ENCODE results near the gene TBX20. TPM values are rescaled to one million over a fixed set of nuclear protein-coding genes. Genes with fewer than 3 reads are reported as not detected.

The TBX20 gene
- total and polyA plus RNA-seq, 9 of the 15 experiments (the other 6 are each of a cell fraction or from before 2014, with no cell fraction given): not detected

DNA sequence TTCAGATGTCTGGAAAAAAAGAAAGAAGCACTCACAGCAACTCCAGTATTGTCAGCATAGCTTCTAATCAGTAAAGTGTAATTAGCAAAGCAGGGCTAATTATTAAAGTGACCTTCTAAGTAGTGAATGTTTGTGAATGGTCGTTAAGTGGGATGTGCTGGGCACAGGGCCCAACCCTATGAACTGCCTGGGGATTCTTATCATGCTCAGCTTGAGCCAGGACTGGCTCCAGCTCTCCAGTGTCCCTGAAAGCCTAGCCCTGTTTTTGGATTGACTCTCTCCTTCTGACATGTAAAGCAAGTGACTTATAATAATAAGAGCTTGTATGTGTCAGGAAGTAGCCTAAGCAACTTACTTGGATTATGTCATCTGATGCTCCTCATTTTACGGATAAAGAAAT is 9.5 kb upstream of the TBX20 start:
- in situ Hi-C loops (cut with MboI): no loop called here

DNA sequence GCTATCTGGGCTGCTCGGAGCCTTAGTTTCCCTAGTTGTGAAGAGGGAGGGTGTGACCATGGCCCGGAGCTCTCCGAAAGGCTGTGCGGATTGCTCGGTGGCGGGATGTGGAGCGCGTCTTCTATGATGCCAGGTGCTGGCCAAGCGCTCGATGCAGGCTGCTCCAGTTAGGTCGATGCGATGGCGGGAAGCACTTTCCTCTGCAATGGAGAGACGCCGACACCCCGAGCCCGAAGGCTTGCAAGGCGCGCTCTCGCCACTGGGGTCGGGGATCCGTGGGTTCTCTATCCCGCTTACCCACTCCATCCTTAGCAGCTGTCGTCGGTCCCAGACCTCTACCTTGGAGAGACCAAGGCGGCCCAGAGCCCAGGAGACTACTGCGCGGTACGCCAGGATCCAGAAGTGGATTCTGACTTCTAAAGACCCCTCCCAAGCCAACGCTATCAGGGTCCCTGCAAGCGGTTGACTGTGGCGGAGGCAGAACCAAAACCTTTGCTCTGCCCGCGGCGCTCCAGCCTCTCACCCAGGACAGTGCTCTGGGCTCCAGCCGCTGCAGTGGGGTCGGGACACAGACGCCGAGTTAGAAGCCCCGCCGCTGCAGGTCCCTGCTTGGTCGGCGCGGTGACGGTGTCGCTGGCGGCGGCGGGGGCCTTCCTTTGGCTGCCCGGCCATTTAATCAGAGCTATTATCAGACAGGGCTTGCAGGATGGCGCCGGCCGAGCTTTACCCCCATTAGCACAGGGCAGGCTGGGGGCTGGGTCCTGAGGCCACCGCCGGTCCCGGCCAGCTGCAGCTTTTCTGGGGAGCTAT is 7.8 kb upstream of the TBX20 start:
- Histone ChIP-seq H3K9ac (ENCODE audit: insufficient read depth in 1 of 2, low read depth in 2 of 2, low read length in 2 of 2) (no peak overlapping the region), H3K79me2 (ENCODE audit: control insufficient read depth, insufficient read depth, low read length) (no peaks in the 10 kb centered on the region), H3K4me1 (replicated peaks in 1 of 2; ENCODE audit: control insufficient read depth in 2 of 2, insufficient read depth in 2 of 2, low read length in 2 of 2) (peaks cover 0 to 7% of the 10 kb centered on the region in 2 experiments; a peak in 2 of 5 replicates), H4K20me1 (replicated peaks; ENCODE audit: control insufficient read depth, insufficient read depth, low read length) (no peaks in the 10 kb centered on the region), H3K36me3 (ENCODE audit: control insufficient read depth, insufficient read depth, low read length) (no peaks in the 10 kb centered on the region), H3K9me3 (replicated peaks; ENCODE audit: control insufficient read depth, insufficient read depth, low read depth, low read length) (no peaks in the 10 kb centered on the region), H3K27ac (ENCODE audit: extremely low read depth, low read depth, low read length) (no peak overlapping the region), H3K9me1 (ENCODE audit: control insufficient read depth, insufficient read depth, low read length) (no peaks in the 10 kb centered on the region), H3K27me3 (ENCODE audit: control insufficient read depth in 2 of 2, insufficient read depth in 2 of 2, low read length in 2 of 2) (peaks cover 23 to 61% of the 10 kb centered on the region in 2 experiments), H2AFZ (ENCODE audit: low read depth, low read length) (no peak overlapping the region), H3K4me2 (ENCODE audit: insufficient read depth, low read length) (no peak overlapping the region), H3K4me3 (no peak overlapping the region)
- ATAC-seq: no peak
- intact Hi-C loops (cut with micrococcal nuclease) (no loop called here), in situ Hi-C loops (cut with MboI) (no loop called here)
- FAIRE-seq: no peak
- no peak for DNase-seq (ENCODE audit: extremely low read depth in 1 of 4, low spot score in 3 of 4)
- ChIA-PET POLR2A (interaction anchor here (0.7 kb wide), 1 partner anchor 972 kb away, joined by 3 read pairs; no protein-coding TSS in a partner anchor), CTCF (ENCODE audit: low intra/inter-chr PET ratio) (no interaction called here)
- no TSS peak for BruUV-seq (replicated peaks)
- TF ChIP-seq, protein P1, sequence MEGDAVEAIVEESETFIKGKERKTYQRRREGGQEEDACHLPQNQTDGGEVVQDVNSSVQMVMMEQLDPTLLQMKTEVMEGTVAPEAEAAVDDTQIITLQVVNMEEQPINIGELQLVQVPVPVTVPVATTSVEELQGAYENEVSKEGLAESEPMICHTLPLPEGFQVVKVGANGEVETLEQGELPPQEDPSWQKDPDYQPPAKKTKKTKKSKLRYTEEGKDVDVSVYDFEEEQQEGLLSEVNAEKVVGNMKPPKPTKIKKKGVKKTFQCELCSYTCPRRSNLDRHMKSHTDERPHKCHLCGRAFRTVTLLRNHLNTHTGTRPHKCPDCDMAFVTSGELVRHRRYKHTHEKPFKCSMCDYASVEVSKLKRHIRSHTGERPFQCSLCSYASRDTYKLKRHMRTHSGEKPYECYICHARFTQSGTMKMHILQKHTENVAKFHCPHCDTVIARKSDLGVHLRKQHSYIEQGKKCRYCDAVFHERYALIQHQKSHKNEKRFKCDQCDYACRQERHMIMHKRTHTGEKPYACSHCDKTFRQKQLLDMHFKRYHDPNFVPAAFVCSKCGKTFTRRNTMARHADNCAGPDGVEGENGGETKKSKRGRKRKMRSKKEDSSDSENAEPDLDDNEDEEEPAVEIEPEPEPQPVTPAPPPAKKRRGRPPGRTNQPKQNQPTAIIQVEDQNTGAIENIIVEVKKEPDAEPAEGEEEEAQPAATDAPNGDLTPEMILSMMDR (IDR thresholded peaks at IDR 0.05 in 2 of 3, conservative IDR thresholded peaks at IDR 0.05 in 1 of 3; ENCODE audit: insufficient read depth in 2 of 3, low read depth in 1 of 3, low read length in 3 of 3): no peak
- TF ChIP-seq DIDO1 (tag; IDR thresholded peaks at IDR 0.05; ENCODE audit: low read depth): no peak
- TF ChIP-seq DPF2 (IDR thresholded peaks at IDR 0.05): no peak
- no peak for TF ChIP-seq SOX6 (IDR thresholded peaks at IDR 0.05)
- no peak for TF ChIP-seq SMARCE1 (IDR thresholded peaks at IDR 0.05)
- no peak for TF ChIP-seq U2AF1 (optimal IDR thresholded peaks at IDR 0.05; ENCODE audit: low read depth, low read length)
- no peak for TF ChIP-seq SAFB (IDR thresholded peaks at IDR 0.05; ENCODE audit: borderline replicate concordance, low read depth, low read length)
- TF ChIP-seq ZNF79 (CRISPR knock-in tag; IDR thresholded peaks at IDR 0.05; ENCODE audit: low read depth): no peak
- TF ChIP-seq GTF2E2 (tag; IDR thresholded peaks at IDR 0.05): no peak
- TF ChIP-seq ZNF589 (CRISPR knock-in tag; IDR thresholded peaks at IDR 0.05; ENCODE audit: low read depth): no peak
- TF ChIP-seq XRCC5 (IDR thresholded peaks at IDR 0.05; ENCODE audit: low read depth, low read length): no peak
- no peak for TF ChIP-seq RB1 (IDR thresholded peaks at IDR 0.05; ENCODE audit: low read depth)
- no peak for TF ChIP-seq ZNF143 (CRISPR knock-in tag; IDR thresholded peaks at IDR 0.05)
- WGBS (ENCODE audit: insufficient coverage, low coverage, missing lambda C conversion rate): 12% methylated on average over 39 of the region's 56 CpGs

More for the DNA sequence above, 9.5 kb upstream of the TBX20 start:
- H4K20me1 ChIP-seq (replicated peaks; ENCODE audit: control insufficient read depth, insufficient read depth, low read length): no peaks in the 10 kb centered on the region
- ATAC-seq (no peak), DNase-seq (ENCODE audit: extremely low read depth in 1 of 4, low spot score in 3 of 4) (no peak), FAIRE-seq (no peak)
- no peaks in the 10 kb centered on the region; a peak in 1 of 5 replicates for H3K4me1 ChIP-seq (replicated peaks in 1 of 2; ENCODE audit: control insufficient read depth in 2 of 2, insufficient read depth in 2 of 2, low read length in 2 of 2)
- no peak overlapping the region for H3K27ac ChIP-seq (ENCODE audit: extremely low read depth, low read depth, low read length)
- intact Hi-C loops (cut with micrococcal nuclease): no loop called here
- CTCF ChIA-PET (ENCODE audit: low intra/inter-chr PET ratio): no interaction called here
- H3K4me3 ChIP-seq: no peak overlapping the region
- no peaks in the 10 kb centered on the region for H3K36me3 ChIP-seq (ENCODE audit: control insufficient read depth, insufficient read depth, low read length)
- POLR2A ChIA-PET: no interaction called here
- H3K9me3 ChIP-seq (replicated peaks; ENCODE audit: control insufficient read depth, insufficient read depth, low read depth, low read length): no peaks in the 10 kb centered on the region
- H3K9ac ChIP-seq (ENCODE audit: insufficient read depth in 1 of 2, low read depth in 2 of 2, low read length in 2 of 2): no peak overlapping the region
- no peaks in the 10 kb centered on the region for H3K9me1 ChIP-seq (ENCODE audit: control insufficient read depth, insufficient read depth, low read length)
- no peak overlapping the region for H2AFZ ChIP-seq (ENCODE audit: low read depth, low read length)
- H3K4me2 ChIP-seq (ENCODE audit: insufficient read depth, low read length): no peak overlapping the region
- 0% methylated on average over 2 of the region's 2 CpGs for WGBS (ENCODE audit: insufficient coverage, low coverage, missing lambda C conversion rate)
- TF ChIP-seq TRIM28 (IDR thresholded peaks at IDR 0.05): no peak
- no peaks in the 10 kb centered on the region for H3K79me2 ChIP-seq (ENCODE audit: control insufficient read depth, insufficient read depth, low read length)
- BruUV-seq (replicated peaks): no TSS peak
- peaks cover 14 to 47% of the 10 kb centered on the region in 2 experiments; a peak in 4 of 5 replicates for H3K27me3 ChIP-seq (ENCODE audit: control insufficient read depth in 2 of 2, insufficient read depth in 2 of 2, low read length in 2 of 2)

All from K562 (cell line).